ENCODE measurements around the gene GALNT7. TPM values are rescaled to one million over a fixed set of nuclear protein-coding genes. Genes with fewer than 3 reads are reported as not detected.

The GALNT7 gene
- total RNA-seq, 1 donor from 2014 or later = 8.2 TPM

- Histone ChIP-seq H3K4me1 (no peaks in the 10 kb centered on the region), H3K36me3 (no peaks in the 10 kb centered on the region), H3K27ac (no peak overlapping the region), H3K4me3 (no peak overlapping the region), H3K27me3 (no peaks in the 10 kb centered on the region), H3K9me3 (no peaks in the 10 kb centered on the region)
- no peak for TF ChIP-seq CTCF (IDR thresholded peaks at IDR 0.05)
- intact Hi-C loops (cut with DNase I) = no loop called here
- DNase-seq (ENCODE audit: low spot score in 2 of 2) = no peak
These were observed 15.2 kb upstream of the GALNT7 start for GRCh38 chr4:173153445-173153844.

- Histone ChIP-seq H3K27me3 (no peaks in the 10 kb centered on the region), H3K36me3 (no peaks in the 10 kb centered on the region), H3K4me3 (no peak overlapping the region), H3K4me1 (no peaks in the 10 kb centered on the region), H3K27ac (no peak overlapping the region), H3K9me3 (no peaks in the 10 kb centered on the region)
- TF ChIP-seq CTCF (IDR thresholded peaks at IDR 0.05) = no peak
- DNase-seq (ENCODE audit: low spot score in 2 of 2) = no peak
- intact Hi-C loops (cut with DNase I) = loop anchor here (10.0 kb wide), 1 partner anchor 1125 kb away; the partner anchor contains the start of genes CEP44 and FBXO8
These were observed 8.8 kb upstream of the GALNT7 start for GRCh38 chr4:173159791-173160190.

GRCh38 chr4:173160871-173161270 lies 7.7 kb upstream of the GALNT7 start:
- TF ChIP-seq CTCF (IDR thresholded peaks at IDR 0.05) = no peak
- Histone ChIP-seq H3K27ac (no peak overlapping the region), H3K4me3 (no peak overlapping the region), H3K9me3 (no peaks in the 10 kb centered on the region), H3K27me3 (no peaks in the 10 kb centered on the region), H3K4me1 (no peaks in the 10 kb centered on the region), H3K36me3 (no peaks in the 10 kb centered on the region)
- intact Hi-C loops (cut with DNase I) = loop anchor here (10.0 kb wide), 1 partner anchor 1124 kb away; the partner anchor contains the start of genes CEP44 and FBXO8
- no peak for DNase-seq (ENCODE audit: low spot score in 2 of 2)

- intact Hi-C loops (cut with DNase I) = loop anchor here (10.0 kb wide), 1 partner anchor 1123 kb away; the partner anchor contains the start of genes CEP44 and FBXO8
- no peaks in the 10 kb centered on the region for H3K27me3 ChIP-seq
- DNase-seq (ENCODE audit: low spot score in 2 of 2) = no peak
- no peak overlapping the region for H3K4me3 ChIP-seq
- no peak overlapping the region for H3K27ac ChIP-seq
- H3K36me3 ChIP-seq = no peaks in the 10 kb centered on the region
- no peaks in the 10 kb centered on the region for H3K9me3 ChIP-seq
- H3K4me1 ChIP-seq = no peaks in the 10 kb centered on the region
- TF ChIP-seq CTCF (IDR thresholded peaks at IDR 0.05) = no peak
These were observed 7.3 kb upstream of the GALNT7 start for GRCh38 chr4:173161311-173161710.

- TF ChIP-seq CTCF (IDR thresholded peaks at IDR 0.05) = no peak
- no peaks in the 10 kb centered on the region for H3K9me3 ChIP-seq
- no peak overlapping the region for H3K4me3 ChIP-seq
- no peak overlapping the region for H3K27ac ChIP-seq
- no peaks in the 10 kb centered on the region for H3K36me3 ChIP-seq
- no peaks in the 10 kb centered on the region for H3K27me3 ChIP-seq
- peaks cover 0 to 10% of the 10 kb centered on the region in 2 donors for H3K4me1 ChIP-seq
- DNase-seq (ENCODE audit: low spot score in 2 of 2) = no peak
- intact Hi-C loops (cut with DNase I) = loop anchor here (5.0 to 10.0 kb wide), 2 partner anchors 153 to 1119 kb away; partner anchors contain the start of genes CEP44 and FBXO8
These were observed 2.9 kb upstream of the GALNT7 start for GRCh38 chr4:173165706-173166105.

- TF ChIP-seq CTCF (IDR thresholded peaks at IDR 0.05) = no peak
- no peaks in the 10 kb centered on the region for H3K27me3 ChIP-seq
- no peak overlapping the region for H3K27ac ChIP-seq
- no peaks in the 10 kb centered on the region for H3K36me3 ChIP-seq
- peaks cover 0 to 15% of the 10 kb centered on the region in 2 donors for H3K4me1 ChIP-seq
- H3K9me3 ChIP-seq = no peaks in the 10 kb centered on the region
- no peak overlapping the region for H3K4me3 ChIP-seq
- DNase-seq (ENCODE audit: low spot score in 2 of 2) = no peak
- intact Hi-C loops (cut with DNase I) = loop anchor here (5.0 to 10.0 kb wide), 2 partner anchors 154 to 1118 kb away; partner anchors contain the start of genes CEP44 and FBXO8
These were observed 2.1 kb upstream of the GALNT7 start for GRCh38 chr4:173166491-173166890.
